Measurements from ENCODE around the gene RCAN2. TPM values are rescaled to one million over a fixed set of nuclear protein-coding genes. Genes with fewer than 3 reads are reported as not detected.

RCAN2 gene
- total and polyA plus RNA-seq, 2 donors (not counting 1 experiment from before 2014, with no cell fraction given): not detected

GRCh38 chr6:46538800-46539480, 47.7 kb upstream of the RCAN2 start:
- H3K4me3 Mint-ChIP-seq: no peak overlapping the region
- peaks cover 0 to 2% (median 0%) of the 10 kb centered on the region in 3 donors for H3K9me3 ChIP-seq (ENCODE audit: control extremely low read depth in 1 of 3, control insufficient read depth in 2 of 3, insufficient read depth in 1 of 3, low read length in 2 of 3)
- H3K4me1 ChIP-seq (ENCODE audit: control insufficient read depth in 2 of 2, insufficient read depth in 2 of 2, low read length in 2 of 2): no peaks in the 10 kb centered on the region
- no peak overlapping the region for H3K27ac Mint-ChIP-seq
- H3K36me3 ChIP-seq (replicated peaks in 1 of 2; ENCODE audit: control extremely low read depth in 1 of 2, control insufficient read depth in 1 of 2, extremely low read depth in 1 of 2, insufficient read depth in 2 of 2, low read length in 1 of 2): no peaks in the 10 kb centered on the region
- WGBS (ENCODE audit: insufficient coverage): 50% methylated on average over 2 of the region's 6 CpGs
- no peak overlapping the region for H3K27ac ChIP-seq (ENCODE audit: low read length in 2 of 2)
- no peak overlapping the region for H3K4me3 ChIP-seq (ENCODE audit: control extremely low read depth in 1 of 5, extremely low read depth in 1 of 5, insufficient read depth in 1 of 5, low read depth in 2 of 5, low read length in 4 of 5)
- peaks cover 0 to 3% (median 0%) of the 10 kb centered on the region in 4 experiments for H3K27me3 ChIP-seq (replicated peaks in 1 of 4; ENCODE audit: control extremely low read depth in 1 of 4, control insufficient read depth in 3 of 4, insufficient read depth in 4 of 4, low read length in 3 of 4)
- ATAC-seq (ENCODE audit: low read depth): no peak
- no peak overlapping the region for H3K9ac ChIP-seq (ENCODE audit: low read length)
- peaks cover 6% of the 10 kb centered on the region for H3K27me3 Mint-ChIP-seq
- H2AFZ ChIP-seq (ENCODE audit: insufficient read depth, low read depth, low read length, poor library complexity, severe bottlenecking): no peak overlapping the region
- POLR2A ChIA-PET: no interaction called here
- CTCF ChIA-PET: interaction anchor here (1.4 kb wide), 1 partner anchor 9 kb away, joined by 3 read pairs; no protein-coding TSS in a partner anchor
- no peaks in the 10 kb centered on the region for H4K20me1 ChIP-seq (ENCODE audit: control insufficient read depth, insufficient read depth, low read length, poor library complexity, severe bottlenecking)
- peaks cover 6% of the 10 kb centered on the region for H3K9me3 Mint-ChIP-seq (ENCODE audit: insufficient read depth)
- no peak for DNase-seq
- no peaks in the 10 kb centered on the region for H3K79me2 ChIP-seq (ENCODE audit: control insufficient read depth, insufficient read depth, low read length)
- H3K4me2 ChIP-seq (replicated peaks; ENCODE audit: low read depth, low read length, poor library complexity, severe bottlenecking): no peak overlapping the region
- H3K4me1 Mint-ChIP-seq: no peaks in the 10 kb centered on the region
- intact Hi-C loops (cut with micrococcal nuclease): no loop called here
- no peak for TF ChIP-seq CTCF (IDR thresholded peaks at IDR 0.05)
- TF ChIP-seq EZH2 (IDR thresholded peaks at IDR 0.05; ENCODE audit: borderline replicate concordance, insufficient read depth, low read depth, low read length, poor library complexity, severe bottlenecking): no peak

- H3K27ac Mint-ChIP-seq: no peak overlapping the region
- no peak overlapping the region for H3K27ac ChIP-seq (ENCODE audit: low read length in 2 of 2)
- H3K9me3 Mint-ChIP-seq (ENCODE audit: insufficient read depth): no peaks in the 10 kb centered on the region
- H3K9ac ChIP-seq (ENCODE audit: low read length): no peak overlapping the region
- peaks cover 15% of the 10 kb centered on the region for H3K27me3 Mint-ChIP-seq
- intact Hi-C loops (cut with micrococcal nuclease): no loop called here
- TF ChIP-seq CTCF (IDR thresholded peaks at IDR 0.05): no peak
- TF ChIP-seq EZH2 (IDR thresholded peaks at IDR 0.05; ENCODE audit: borderline replicate concordance, insufficient read depth, low read depth, low read length, poor library complexity, severe bottlenecking): no peak
- no peaks in the 10 kb centered on the region for H3K36me3 ChIP-seq (replicated peaks in 1 of 2; ENCODE audit: control extremely low read depth in 1 of 2, control insufficient read depth in 1 of 2, extremely low read depth in 1 of 2, insufficient read depth in 2 of 2, low read length in 1 of 2)
- no peak for DNase-seq
- no peaks in the 10 kb centered on the region for H3K4me1 Mint-ChIP-seq
- no peaks in the 10 kb centered on the region for H3K79me2 ChIP-seq (ENCODE audit: control insufficient read depth, insufficient read depth, low read length)
- H2AFZ ChIP-seq (ENCODE audit: insufficient read depth, low read depth, low read length, poor library complexity, severe bottlenecking): no peak overlapping the region
- H3K4me3 Mint-ChIP-seq: no peak overlapping the region
- WGBS (ENCODE audit: insufficient coverage): no CpG with 5 or more reads among the region's 3 CpGs
- H3K9me3 ChIP-seq (ENCODE audit: control extremely low read depth in 1 of 3, control insufficient read depth in 2 of 3, insufficient read depth in 1 of 3, low read length in 2 of 3): peaks cover 0 to 2% (median 0%) of the 10 kb centered on the region in 3 donors
- no peak overlapping the region for H3K4me2 ChIP-seq (replicated peaks; ENCODE audit: low read depth, low read length, poor library complexity, severe bottlenecking)
- no peak overlapping the region for H3K4me3 ChIP-seq (ENCODE audit: control extremely low read depth in 1 of 5, extremely low read depth in 1 of 5, insufficient read depth in 1 of 5, low read depth in 2 of 5, low read length in 4 of 5)
- CTCF ChIA-PET: no interaction called here
- POLR2A ChIA-PET: no interaction called here
- H3K4me1 ChIP-seq (ENCODE audit: control insufficient read depth in 2 of 2, insufficient read depth in 2 of 2, low read length in 2 of 2): no peaks in the 10 kb centered on the region
- no peaks in the 10 kb centered on the region for H4K20me1 ChIP-seq (ENCODE audit: control insufficient read depth, insufficient read depth, low read length, poor library complexity, severe bottlenecking)
- no peaks in the 10 kb centered on the region for H3K27me3 ChIP-seq (replicated peaks in 1 of 4; ENCODE audit: control extremely low read depth in 1 of 4, control insufficient read depth in 3 of 4, insufficient read depth in 4 of 4, low read length in 3 of 4)
- no peak for ATAC-seq (ENCODE audit: low read depth)
Measured at GRCh38 chr6:46530896-46531295, 39.6 kb upstream of the RCAN2 start.

Measured in B cell (primary cell).